Uterus (tissue), 4 donors: Measurements from ENCODE around the gene C1orf174. TPM values are rescaled to one million over a fixed set of nuclear protein-coding genes. Genes with fewer than 3 reads are reported as not detected.

Experiments used
- DNase-seq, 2 donors: peaks; one replicate each; pipeline ENCODE4 v3.0.0-alpha.2; 2019 to 2020
- H3K27ac ChIP-seq, 2 donors: fragments of 200-600 bp; sonication (generic); 1 replicate in 1 of 2; 2 replicates in 1 of 2; pipeline ENCODE4 v1.5.1; 2016 to 2018
- H3K27me3 ChIP-seq, 2 donors: fragments of 200-600 bp; sonication (generic); one replicate each; pipeline ENCODE4 v1.5.1; 2018 to 2019; ENCODE audit warnings: control low read depth in 1 of 2
- H3K36me3 ChIP-seq, 2 donors: fragments of 200-600 bp; sonication (generic); one replicate each; pipeline ENCODE4 v1.5.1; 2019; ENCODE audit warnings: control low read depth in 1 of 2
- H3K4me1 ChIP-seq, 2 donors: fragments of 200-600 bp; sonication (generic); one replicate each; pipeline ENCODE4 v1.5.1; 2018 to 2019; ENCODE audit warnings: control low read depth in 1 of 2
- H3K4me3 ChIP-seq, 2 donors: fragments of 200-600 bp; sonication (generic); 1 replicate in 1 of 2; 2 replicates in 1 of 2; pipeline ENCODE4 v1.5.1; 2018 to 2019; ENCODE audit warnings: mild to moderate bottlenecking in 1 of 2
- H3K9me3 ChIP-seq, 2 donors: fragments of 200-600 bp; sonication (generic); one replicate each; pipeline ENCODE4 v1.5.1; 2019; ENCODE audit warnings: control low read depth in 1 of 2
- CTCF ChIP-seq, 4 experiments: fragments of 200-600 bp in 2 of 4; fragments of 450-650 bp in 2 of 4; sonication (generic) in 2 of 4; IDR thresholded peaks; one replicate each; pipeline ENCODE4 v1.5.1; 2016 to 2019; ENCODE audit warnings: antibody characterized with exemption in 4 of 4, mild to moderate bottlenecking in 2 of 4, moderate library complexity in 1 of 4
- POLR2A ChIP-seq, 2 donors: fragments of 450-650 bp; IDR thresholded peaks; one replicate each; pipeline ENCODE4 v1.6.1; 2016; ENCODE audit warnings: antibody characterized with exemption in 2 of 2, mild to moderate bottlenecking in 1 of 2, moderate library complexity in 1 of 2
- intact Hi-C: fragments of 100-400 bp; cut with DNase I; formaldehyde crosslinking; loops from one replicate; pipeline ENCODE4 v1.15.1; 2023; ENCODE audit warnings: low total_unique reads
- total RNA-seq, 4 donors: library from RNA; depleted of rRNA in 3 of 4; stranded (reverse); fragments of >200 nt in 3 of 4; gene quantifications; one replicate each; pipeline versions ENCODE4 v1.1.0 to v1.2.4, GENCODE V29; 2014 to 2023
- donor health status: DM: yes; HTN: yes; CAD: no.

Gene C1orf174
- total RNA-seq, 4 donors from 2014 or later: 6.4 to 41.9 (median 17.5) TPM

- TF ChIP-seq CTCF (IDR thresholded peaks at IDR 0.05): no peak
- no peak for TF ChIP-seq POLR2A (IDR thresholded peaks at IDR 0.05)
- Histone ChIP-seq H3K4me3 (no peak overlapping the region), H3K4me1 (no peaks in the 10 kb centered on the region), H3K27ac (no peak overlapping the region), H3K36me3 (no peaks in the 10 kb centered on the region), H3K9me3 (no peaks in the 10 kb centered on the region), H3K27me3 (no peaks in the 10 kb centered on the region)
- intact Hi-C loops: no loop called here
- no peak for DNase-seq
These were observed 2.6 kb upstream of the C1orf174 start for GRCh38 chr1:3902571-3903091.

GRCh38 chr1:3902111-3902511 lies 2.0 kb upstream of the C1orf174 start:
- TF ChIP-seq POLR2A (IDR thresholded peaks at IDR 0.05): no peak
- no peak for TF ChIP-seq CTCF (IDR thresholded peaks at IDR 0.05)
- no peak for DNase-seq
- Histone ChIP-seq H3K4me1 (no peaks in the 10 kb centered on the region), H3K27me3 (no peaks in the 10 kb centered on the region), H3K36me3 (no peaks in the 10 kb centered on the region), H3K4me3 (no peak overlapping the region), H3K27ac (no peak overlapping the region), H3K9me3 (no peaks in the 10 kb centered on the region)
- intact Hi-C loops: no loop called here

GRCh38 chr1:3900969-3901529 lies 977 bp upstream of the C1orf174 start:
- TF ChIP-seq CTCF (IDR thresholded peaks at IDR 0.05): peak in 1 of 4 experiments; percentile 16
- TF ChIP-seq POLR2A (IDR thresholded peaks at IDR 0.05): peak in 1 of 2 donors; percentile 60
- Histone ChIP-seq H3K27ac (peak overlapping the region; percentile 98 to 99), H3K9me3 (no peaks in the 10 kb centered on the region), H3K27me3 (no peaks in the 10 kb centered on the region), H3K4me1 (no peaks in the 10 kb centered on the region), H3K36me3 (no peaks in the 10 kb centered on the region), H3K4me3 (peak overlapping the region; percentile 90 to 100)
- DNase-seq: peak; percentile 98 to 99
- intact Hi-C loops: no loop called here

GRCh38 chr1:3899754-3900149 lies 320 bp downstream of the C1orf174 start:
- no peaks in the 10 kb centered on the region for H3K27me3 ChIP-seq
- TF ChIP-seq CTCF (IDR thresholded peaks at IDR 0.05) (peak in 1 of 4 experiments; percentile 14), POLR2A (IDR thresholded peaks at IDR 0.05) (no peak)
- H3K9me3 ChIP-seq: no peaks in the 10 kb centered on the region
- H3K27ac ChIP-seq: peak overlapping the region; percentile 98 to 99
- DNase-seq: no peak
- intact Hi-C loops: no loop called here
- no peaks in the 10 kb centered on the region for H3K36me3 ChIP-seq
- H3K4me1 ChIP-seq: no peaks in the 10 kb centered on the region
- H3K4me3 ChIP-seq: peak overlapping the region; percentile 90 to 100

- Histone ChIP-seq H3K9me3 (no peaks in the 10 kb centered on the region), H3K4me1 (no peaks in the 10 kb centered on the region), H3K27me3 (no peaks in the 10 kb centered on the region), H3K4me3 (peak overlapping the region; percentile 90 to 100), H3K27ac (peak overlapping the region; percentile 98 to 99), H3K36me3 (no peaks in the 10 kb centered on the region)
- intact Hi-C loops: no loop called here
- DNase-seq: peak in 1 of 2 donors; percentile 24
- TF ChIP-seq CTCF (IDR thresholded peaks at IDR 0.05): no peak
These were observed 898 bp downstream of the C1orf174 start for GRCh38 chr1:3898994-3899753.
